Occipital lobe (tissue), 2 donors: Measurements from ENCODE around the gene KCND1. TPM values are rescaled to one million over a fixed set of nuclear protein-coding genes. Genes with fewer than 3 reads are reported as not detected.
"Not testable (repeated sequence)": the region's sequence is repeated elsewhere in the genome, so short reads cannot be mapped to it uniquely, and the experiment has no call there.

Experiments used
- DNase-seq: peaks from one replicate; lab custom pipeline; 2025; lab: John Stamatoyannopoulos, UW
- total RNA-seq: library from RNA; depleted of rRNA; stranded (reverse); fragments of >200 nt; gene quantifications from one replicate; pipeline ENCODE4 v1.2.3, GENCODE V29; 2014

The KCND1 gene
- 1.1 TPM for total RNA-seq

- DNase-seq = peak; percentile 7
Measured at GRCh38 chrX:48971249-48972219, at the start of gene KCND1. Gene KCND1, minus strand, starts transcription at chrX:48971844. Its CDS starts 1,573 bp downstream, at chrX:48970271.

DNA sequence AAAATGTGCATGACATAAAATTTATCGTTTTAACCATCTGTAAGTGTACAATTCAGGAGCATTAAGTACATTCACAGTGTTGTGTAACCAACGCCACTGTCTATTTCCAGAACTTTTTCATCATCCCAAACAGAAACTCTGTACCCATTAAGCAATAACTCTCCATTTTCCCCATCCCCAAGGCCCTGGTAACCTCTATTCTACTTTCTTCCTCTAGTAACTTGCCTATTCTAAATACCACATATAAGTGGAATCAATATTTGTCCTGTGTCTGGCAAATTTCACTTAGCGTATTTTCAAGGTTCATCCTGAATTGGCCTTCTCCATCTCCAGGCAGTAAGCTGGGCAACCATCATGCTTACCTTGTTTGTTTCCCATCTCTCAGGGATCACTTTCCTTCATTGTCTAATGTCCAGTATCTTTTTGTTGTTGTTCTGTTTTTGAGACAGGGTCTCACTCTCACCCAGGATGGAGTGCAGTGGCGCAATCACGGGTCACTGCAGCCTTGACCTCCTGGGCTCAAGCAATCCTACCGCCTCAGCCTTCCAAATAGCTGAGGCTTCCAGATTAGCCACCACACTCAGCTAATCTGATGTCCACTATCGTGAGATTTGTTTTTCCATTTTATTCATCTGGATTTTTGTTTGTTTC, 48.1 kb upstream of the KCND1 start:
- DNase-seq = no peak

- DNase-seq = no peak
Measured at GRCh38 chrX:49019050-49019449, 47.4 kb upstream of the KCND1 start.

GRCh38 chrX:49003696-49004095, 32.1 kb upstream of the KCND1 start:
- no peak for DNase-seq

DNA sequence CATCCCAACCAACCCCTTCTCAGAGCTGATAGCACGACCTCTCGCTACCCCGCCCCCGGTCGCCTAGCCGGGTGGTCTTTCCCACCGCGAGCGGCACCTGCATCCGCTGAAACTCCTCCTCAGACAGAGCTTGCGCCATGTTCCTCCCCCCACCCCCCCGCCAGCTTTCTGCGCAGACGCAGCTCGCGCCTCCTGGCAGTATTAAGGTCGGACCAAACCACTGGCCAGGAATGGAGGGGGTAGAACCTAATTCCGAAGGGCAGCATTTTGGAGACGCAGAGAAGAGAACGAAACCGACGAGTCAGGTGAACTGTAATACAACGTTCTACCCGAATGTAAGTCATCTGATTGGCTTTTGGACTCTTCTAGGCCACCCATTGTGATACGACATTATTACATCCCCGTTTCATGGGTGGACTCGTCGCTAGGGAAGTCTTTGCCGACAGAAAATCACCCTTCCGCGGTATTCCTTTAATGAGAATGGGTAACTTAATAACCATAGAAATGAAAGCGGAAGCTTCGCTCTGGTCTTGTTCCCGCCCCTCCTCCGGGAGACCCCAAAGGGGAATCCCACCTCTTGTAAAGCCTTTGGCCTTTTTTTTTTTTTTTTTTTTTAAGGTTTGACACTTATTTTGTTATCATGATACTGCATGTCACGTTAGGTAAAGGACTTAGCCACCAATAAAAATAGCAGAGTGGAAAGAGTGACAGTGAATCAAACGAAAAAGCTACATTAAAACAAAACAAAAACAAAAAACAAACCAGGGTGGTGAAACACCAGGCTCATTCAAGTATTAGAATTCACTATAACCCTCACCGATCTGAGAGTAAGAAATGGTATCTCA, 30.7 kb upstream of the KCND1 start, which contains the start of gene GRIPAP1:
TSS of gene GRIPAP1 (minus strand) at position 174 of the 845 bp plus-strand sequence. CDS start at position 139, 35 bp downstream.
- DNase-seq = peak; percentile 74

- DNase-seq = no peak
Measured at GRCh38 chrX:49001521-49002090, 30.0 kb upstream of the KCND1 start.

- no peak for DNase-seq
Measured at GRCh38 chrX:49000636-49001035, 29.0 kb upstream of the KCND1 start.

GRCh38 chrX:48999030-48999429, 27.4 kb upstream of the KCND1 start:
- no peak for DNase-seq

DNA sequence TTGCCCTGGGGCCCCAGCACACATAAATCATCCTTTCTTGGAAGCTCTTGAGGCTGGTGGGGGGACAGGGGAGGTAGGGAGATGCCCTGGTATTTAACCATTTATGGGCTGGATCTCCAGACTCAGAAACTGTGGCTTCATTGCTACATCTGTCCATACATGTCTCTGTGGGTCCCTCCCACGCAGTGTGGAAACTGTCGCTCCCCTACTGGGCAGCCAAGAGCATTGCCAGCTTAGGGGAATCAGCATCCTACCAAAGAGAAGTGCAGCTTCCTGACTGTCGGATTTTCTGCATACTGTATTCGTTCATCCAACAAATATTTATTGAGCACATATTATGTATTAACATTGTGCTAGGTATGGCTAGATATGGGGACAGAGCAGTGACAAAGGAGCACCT, 26.7 kb upstream of the KCND1 start:
- DNase-seq = no peak

- no peak for DNase-seq
Measured at GRCh38 chrX:48997865-48998264, 26.2 kb upstream of the KCND1 start.

DNA sequence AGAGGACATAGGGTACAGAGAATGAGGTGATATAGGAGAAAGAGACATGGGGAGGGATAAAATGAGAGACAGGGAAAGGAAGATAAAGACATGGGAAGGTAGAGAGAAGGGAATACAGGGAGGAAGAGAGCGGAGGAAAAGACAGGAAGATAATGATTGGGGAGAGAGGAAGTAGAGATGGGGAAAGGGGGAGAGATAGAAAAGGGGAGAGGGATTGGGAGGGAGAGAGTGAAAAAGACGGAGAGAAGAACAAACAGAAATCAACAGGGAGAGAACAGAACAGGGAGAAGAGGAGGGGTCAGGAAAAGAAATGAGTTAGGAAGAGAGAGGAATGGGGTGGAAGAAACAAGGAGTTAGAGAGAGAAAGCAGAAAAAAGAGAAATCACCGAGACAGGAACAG, 25.8 kb upstream of the KCND1 start:
- DNase-seq = no peak

DNA sequence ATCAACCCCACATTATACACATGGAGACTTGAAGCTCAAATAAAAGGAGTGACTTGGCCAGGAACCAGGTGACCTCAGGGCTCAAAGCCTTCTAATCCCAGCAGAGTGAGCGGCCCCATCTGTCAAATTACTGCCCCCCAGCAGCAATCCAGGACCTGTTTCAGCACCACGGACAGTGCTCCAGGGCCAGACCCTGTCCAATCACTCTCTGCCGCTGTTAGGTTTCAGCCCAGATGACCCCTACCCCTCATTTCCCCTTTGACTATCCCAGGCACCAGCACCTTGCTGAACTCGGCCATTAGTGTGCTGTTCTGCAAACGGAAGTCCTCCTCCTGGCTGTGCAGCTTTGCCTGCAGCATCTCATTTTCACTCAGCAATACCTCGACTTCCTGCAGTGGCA, 25.3 kb upstream of the KCND1 start:
- DNase-seq = no peak

- DNase-seq = no peak
Measured at GRCh38 chrX:48992341-48992740, 20.7 kb upstream of the KCND1 start.

DNA sequence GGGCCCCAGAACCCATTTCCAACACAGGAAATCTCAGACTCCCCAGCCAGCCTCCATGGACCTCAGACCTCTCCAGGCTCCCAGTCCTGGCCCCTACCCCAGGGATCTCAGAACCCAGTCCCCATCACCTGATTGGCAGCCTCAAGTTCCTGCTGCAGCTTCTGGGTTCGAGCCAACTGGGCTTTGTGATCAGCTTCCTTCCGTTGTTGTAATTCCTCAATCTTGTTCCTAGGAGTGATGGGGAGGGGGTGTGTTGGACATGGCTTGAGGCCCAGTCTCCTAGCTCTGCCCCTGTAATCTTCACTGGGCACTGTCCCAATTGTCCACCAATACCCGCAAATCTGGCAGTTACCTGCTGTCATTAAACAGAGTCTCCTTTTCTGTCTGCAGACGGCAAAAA, 17.8 kb upstream of the KCND1 start:
- no peak for DNase-seq

DNA sequence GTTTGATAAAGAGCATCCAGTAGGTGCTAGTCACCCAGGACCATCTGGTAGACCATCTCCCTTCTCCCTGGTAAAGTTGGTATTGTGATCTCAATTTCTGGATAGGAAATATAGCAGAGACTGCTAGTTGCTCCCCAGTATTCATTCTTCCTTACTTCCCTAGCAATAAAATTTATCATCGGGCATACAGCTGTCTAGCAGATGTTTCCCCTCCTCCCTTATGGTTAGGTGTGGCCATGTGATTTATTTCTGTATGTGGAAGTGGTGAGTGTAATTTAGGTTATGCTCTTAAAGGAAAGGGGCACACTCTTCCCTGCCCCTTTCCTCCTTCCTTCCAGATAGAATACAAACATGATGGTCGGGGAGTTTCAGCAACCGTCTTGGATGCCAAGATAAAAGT, 12.3 kb upstream of the KCND1 start:
- DNase-seq = no peak

- DNase-seq = no peak
Measured at GRCh38 chrX:48983081-48983480, 11.4 kb upstream of the KCND1 start.

DNA sequence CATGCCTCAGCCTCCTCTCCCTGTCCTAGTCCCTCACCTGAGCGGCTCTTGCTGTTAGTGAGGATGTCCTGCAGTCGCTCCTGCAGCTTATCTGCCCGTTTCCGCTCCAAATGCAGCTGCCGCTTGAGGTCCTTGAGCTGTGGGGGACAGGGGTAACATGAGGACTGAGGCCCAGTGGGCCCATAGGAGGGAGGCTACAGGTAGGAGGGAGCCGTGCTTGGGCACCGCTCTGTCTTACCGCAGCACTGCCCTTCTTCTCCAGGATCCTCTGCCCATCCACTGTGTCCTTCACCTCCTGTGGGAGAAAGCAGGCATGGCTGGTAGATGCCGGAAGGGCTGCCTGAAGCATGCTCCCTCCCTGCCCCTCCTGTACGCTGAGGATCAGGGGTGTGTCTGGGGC, 9.5 kb upstream of the KCND1 start:
- no peak for DNase-seq

DNA sequence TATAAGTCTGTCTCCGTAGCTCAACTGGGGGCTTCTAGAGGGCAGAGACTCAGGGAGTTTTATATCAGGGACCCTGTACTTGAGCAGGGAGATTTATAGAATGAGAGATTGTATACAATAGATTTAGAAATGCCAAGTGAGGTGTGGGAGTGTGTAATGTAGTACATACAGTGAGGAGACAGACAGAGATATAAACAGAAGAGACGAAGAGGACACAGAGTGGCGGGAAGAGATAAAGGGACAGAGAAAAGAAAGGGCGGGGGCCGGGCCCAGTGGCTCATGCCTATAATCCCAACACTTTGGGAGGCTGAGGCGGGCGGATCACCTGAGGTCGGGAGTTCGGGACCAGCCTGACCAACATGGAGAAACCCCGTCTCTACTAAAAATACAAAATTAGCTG, 8.7 kb upstream of the KCND1 start:
- DNase-seq = not testable (repeated sequence)

DNA sequence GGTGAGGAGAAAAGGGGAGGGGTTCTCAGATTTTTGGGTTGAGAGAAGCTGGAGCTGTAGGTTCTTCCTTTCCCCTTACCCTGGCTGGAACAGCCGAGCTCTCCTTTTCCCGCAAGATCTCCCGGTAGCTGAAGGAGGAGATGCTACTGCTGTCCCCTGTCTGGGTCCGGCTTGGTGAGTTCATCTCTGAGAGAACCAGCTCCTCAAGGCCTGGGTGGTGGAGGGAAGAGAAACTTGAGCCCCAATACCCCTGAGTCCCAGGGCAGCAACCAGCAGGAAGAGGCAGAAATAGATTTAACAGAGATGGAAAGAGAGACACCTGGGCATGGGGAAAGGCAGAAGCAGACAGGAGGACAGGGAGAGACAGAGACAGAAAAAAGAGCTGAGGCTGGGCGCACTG, 6.6 kb upstream of the KCND1 start:
- DNase-seq = no peak

GRCh38 chrX:48976086-48976485, 4.4 kb upstream of the KCND1 start:
- no peak for DNase-seq

GRCh38 chrX:48975541-48975940, 3.9 kb upstream of the KCND1 start:
- no peak for DNase-seq
